Astrocyte (in vitro differentiated cells and primary cell): ENCODE data around the gene CR2. TPM values are rescaled to one million over a fixed set of nuclear protein-coding genes. Genes with fewer than 3 reads are reported as not detected.
A peak's percentile ranks its signal among the peaks of the same experiment; 100 is the strongest.

Experiments
- DNase-seq: peaks from one replicate; pipeline ENCODE4 v3.0.0-alpha.2; 2010; ENCODE audit warnings: low read depth
- FAIRE-seq: peaks from 2 replicates; lab custom pipeline; 2011; peaks lifted over from hg19 to GRCh38; lab: Jason Lieb, UNC
- H2AFZ ChIP-seq: 2 replicates; pipeline ENCODE4 v1.6.0; 2012; ENCODE audit warnings: low read depth, low read length, inconsistent platforms
- H3K27ac ChIP-seq: 2 replicates; pipeline ENCODE4 v1.5.1; 2011; ENCODE audit warnings: low read depth, low read length, inconsistent platforms
- H3K27me3 ChIP-seq: 2 replicates; pipeline ENCODE4 v1.6.0; 2011; ENCODE audit warnings: low read length, inconsistent platforms; ENCODE audit not compliant: insufficient read depth
- H3K36me3 ChIP-seq: 2 replicates; pipeline ENCODE4 v1.5.1; 2011; ENCODE audit warnings: low read length, inconsistent platforms; ENCODE audit not compliant: insufficient read depth
- H3K4me1 ChIP-seq: 2 replicates; pipeline ENCODE4 v1.5.1; 2011; ENCODE audit warnings: low read length, inconsistent platforms; ENCODE audit not compliant: insufficient read depth
- H3K4me2 ChIP-seq: 2 replicates; pipeline ENCODE4 v1.6.0; 2012; ENCODE audit warnings: low read length, inconsistent platforms
- H3K4me3 ChIP-seq: 2 replicates; pipeline ENCODE4 v1.5.1; 2011; ENCODE audit warnings: low read depth, mild to moderate bottlenecking, low read length, inconsistent platforms; ENCODE audit not compliant: insufficient read depth
- H3K79me2 ChIP-seq: 2 replicates; pipeline ENCODE4 v1.6.0; 2012; ENCODE audit warnings: mild to moderate bottlenecking, low read length, inconsistent platforms; ENCODE audit not compliant: insufficient read depth
- H3K9ac ChIP-seq: 2 replicates; pipeline ENCODE4 v1.6.0; 2012; ENCODE audit warnings: mild to moderate bottlenecking, low read length, inconsistent platforms
- H3K9me3 ChIP-seq: 2 replicates; pipeline ENCODE4 v1.5.1; 2012; ENCODE audit warnings: low read depth, mild to moderate bottlenecking, low read length, inconsistent platforms; ENCODE audit not compliant: insufficient read depth
- H4K20me1 ChIP-seq: 2 replicates; pipeline ENCODE4 v1.6.0; 2012; ENCODE audit warnings: low read length, inconsistent platforms; ENCODE audit not compliant: insufficient read depth
- H3K27ac Mint-ChIP-seq: one replicate; pipeline ENCODE4 v1.8.0; 2021; ENCODE audit warnings: mild to moderate bottlenecking, mixed read lengths; ENCODE audit not compliant: unreplicated experiment
- H3K27me3 Mint-ChIP-seq: one replicate; pipeline ENCODE4 v1.8.0; 2021; ENCODE audit warnings: low read depth, mixed read lengths; ENCODE audit not compliant: unreplicated experiment
- H3K36me3 Mint-ChIP-seq: one replicate; pipeline ENCODE4 v1.8.0; 2021; ENCODE audit warnings: low read depth, mixed read lengths; ENCODE audit not compliant: unreplicated experiment
- H3K4me1 Mint-ChIP-seq: one replicate; pipeline ENCODE4 v1.8.0; 2021; ENCODE audit warnings: low read depth, mixed read lengths; ENCODE audit not compliant: unreplicated experiment
- H3K4me3 Mint-ChIP-seq: one replicate; pipeline ENCODE4 v1.8.0; 2021; ENCODE audit warnings: mild to moderate bottlenecking, moderate library complexity, mixed read lengths; ENCODE audit not compliant: unreplicated experiment
- H3K9me3 Mint-ChIP-seq: one replicate; pipeline ENCODE4 v1.8.0; 2021; ENCODE audit warnings: mild to moderate bottlenecking, mixed read lengths; ENCODE audit not compliant: unreplicated experiment
- EZH2 ChIP-seq: IDR thresholded peaks from 2 replicates; pipeline ENCODE4 v1.6.1; 2012; ENCODE audit warnings: mild to moderate bottlenecking, low read length, inconsistent platforms; ENCODE audit not compliant: insufficient read depth
- total RNA-seq: library from RNA; stranded (reverse); gene quantifications from 2 replicates; pipeline ENCODE4 v1.2.1, GENCODE V29; 2021
- TF ChIP-seq, protein P1 (sequence below): IDR thresholded peaks from 2 replicates; pipeline ENCODE4 v1.5.1; 2011; ENCODE audit warnings: low read depth, mild to moderate bottlenecking, inconsistent platforms, low read length, moderate library complexity; ENCODE audit not compliant: insufficient read depth

Gene CR2
- total RNA-seq, 1 donor from 2014 or later, result 0.09 TPM

DNA sequence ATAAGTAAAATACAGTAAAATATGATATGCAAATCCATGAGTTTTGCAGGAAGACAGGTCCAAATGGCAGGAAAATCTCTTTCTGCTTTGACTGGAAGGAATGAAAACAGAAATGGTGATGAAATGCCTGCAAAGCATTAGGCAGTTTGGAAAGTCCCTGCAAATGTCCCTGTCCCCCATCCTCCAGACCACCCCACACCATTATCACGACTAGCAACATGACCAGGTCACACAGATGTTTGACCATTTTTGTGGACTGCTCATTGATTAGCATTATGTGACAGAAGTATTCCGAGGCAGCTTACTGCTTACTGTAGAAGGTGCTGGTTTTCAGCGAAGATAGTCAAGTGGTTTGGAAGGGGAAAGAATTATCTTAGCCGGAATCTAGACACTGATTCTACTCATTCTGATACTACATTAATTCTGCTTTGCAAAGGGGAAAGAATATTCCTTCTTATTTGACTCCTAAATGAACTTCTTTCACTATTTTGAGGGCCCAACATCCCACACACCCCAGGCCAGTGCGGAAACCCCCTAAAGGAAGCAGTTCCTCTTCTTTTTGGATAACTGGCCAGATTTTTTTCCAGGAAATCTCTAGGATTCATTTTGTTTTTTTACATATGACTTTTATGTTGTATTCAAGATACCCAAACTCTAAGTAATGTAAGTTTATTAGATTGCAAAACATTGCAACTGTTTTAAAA, 9.5 kb upstream of the CR2 start:
- no peak for DNase-seq
- Histone ChIP-seq H3K4me2 (no peak overlapping the region), H3K27me3 (no peaks in the 10 kb centered on the region), H3K4me3 (no peak overlapping the region), H3K9ac (no peak overlapping the region), H3K79me2 (no peaks in the 10 kb centered on the region), H3K9me3 (no peaks in the 10 kb centered on the region), H3K4me1 (no peaks in the 10 kb centered on the region), H3K27ac (no peak overlapping the region), H3K36me3 (no peaks in the 10 kb centered on the region), H2AFZ (no peak overlapping the region), H4K20me1 (no peaks in the 10 kb centered on the region)
- Mint-ChIP-seq H3K4me3 (no peak overlapping the region), H3K27ac (no peak overlapping the region), H3K27me3 (peaks cover 9% of the 10 kb centered on the region), H3K4me1 (no peaks in the 10 kb centered on the region), H3K36me3 (no peaks in the 10 kb centered on the region), H3K9me3 (peaks cover 2% of the 10 kb centered on the region)
- TF ChIP-seq, protein P1, sequence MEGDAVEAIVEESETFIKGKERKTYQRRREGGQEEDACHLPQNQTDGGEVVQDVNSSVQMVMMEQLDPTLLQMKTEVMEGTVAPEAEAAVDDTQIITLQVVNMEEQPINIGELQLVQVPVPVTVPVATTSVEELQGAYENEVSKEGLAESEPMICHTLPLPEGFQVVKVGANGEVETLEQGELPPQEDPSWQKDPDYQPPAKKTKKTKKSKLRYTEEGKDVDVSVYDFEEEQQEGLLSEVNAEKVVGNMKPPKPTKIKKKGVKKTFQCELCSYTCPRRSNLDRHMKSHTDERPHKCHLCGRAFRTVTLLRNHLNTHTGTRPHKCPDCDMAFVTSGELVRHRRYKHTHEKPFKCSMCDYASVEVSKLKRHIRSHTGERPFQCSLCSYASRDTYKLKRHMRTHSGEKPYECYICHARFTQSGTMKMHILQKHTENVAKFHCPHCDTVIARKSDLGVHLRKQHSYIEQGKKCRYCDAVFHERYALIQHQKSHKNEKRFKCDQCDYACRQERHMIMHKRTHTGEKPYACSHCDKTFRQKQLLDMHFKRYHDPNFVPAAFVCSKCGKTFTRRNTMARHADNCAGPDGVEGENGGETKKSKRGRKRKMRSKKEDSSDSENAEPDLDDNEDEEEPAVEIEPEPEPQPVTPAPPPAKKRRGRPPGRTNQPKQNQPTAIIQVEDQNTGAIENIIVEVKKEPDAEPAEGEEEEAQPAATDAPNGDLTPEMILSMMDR, result no peak
- no peak for TF ChIP-seq EZH2
- FAIRE-seq, result no peak

DNA sequence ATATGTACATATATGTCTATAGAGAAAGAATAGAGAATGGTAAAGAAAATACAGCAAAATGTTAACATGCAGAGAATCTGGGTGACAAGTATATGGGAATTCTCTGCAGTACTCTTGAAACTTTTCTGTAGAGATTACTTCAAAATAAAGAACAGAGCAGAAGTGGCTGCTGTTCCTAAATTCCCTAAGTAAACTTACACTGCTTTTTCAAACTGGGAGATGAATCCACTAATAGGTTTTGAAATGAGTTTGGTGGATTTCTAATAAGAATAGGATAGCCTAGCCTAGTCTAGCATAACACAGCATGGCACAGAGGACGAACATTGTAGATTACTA, 450 bp upstream of the CR2 start:
- FAIRE-seq (no peak), DNase-seq (no peak)
- no peaks in the 10 kb centered on the region for H3K36me3 ChIP-seq
- Mint-ChIP-seq H3K4me1 (no peaks in the 10 kb centered on the region), H3K4me3 (peak overlapping the region; percentile 36), H3K27me3 (peaks cover 46% of the 10 kb centered on the region), H3K9me3 (no peaks in the 10 kb centered on the region), H3K36me3 (no peaks in the 10 kb centered on the region), H3K27ac (no peak overlapping the region)
- no peak overlapping the region for H3K9ac ChIP-seq
- H3K27ac ChIP-seq, result no peak overlapping the region
- no peaks in the 10 kb centered on the region for H3K9me3 ChIP-seq
- peaks cover 56% of the 10 kb centered on the region for H3K27me3 ChIP-seq
- H3K4me1 ChIP-seq, result peaks cover 4% of the 10 kb centered on the region
- H3K79me2 ChIP-seq, result no peaks in the 10 kb centered on the region
- peak overlapping the region; percentile 75 for H3K4me2 ChIP-seq
- TF ChIP-seq, protein P1, result no peak
- no peak for TF ChIP-seq EZH2
- no peak overlapping the region for H3K4me3 ChIP-seq
- no peaks in the 10 kb centered on the region for H4K20me1 ChIP-seq
- no peak overlapping the region for H2AFZ ChIP-seq

DNA sequence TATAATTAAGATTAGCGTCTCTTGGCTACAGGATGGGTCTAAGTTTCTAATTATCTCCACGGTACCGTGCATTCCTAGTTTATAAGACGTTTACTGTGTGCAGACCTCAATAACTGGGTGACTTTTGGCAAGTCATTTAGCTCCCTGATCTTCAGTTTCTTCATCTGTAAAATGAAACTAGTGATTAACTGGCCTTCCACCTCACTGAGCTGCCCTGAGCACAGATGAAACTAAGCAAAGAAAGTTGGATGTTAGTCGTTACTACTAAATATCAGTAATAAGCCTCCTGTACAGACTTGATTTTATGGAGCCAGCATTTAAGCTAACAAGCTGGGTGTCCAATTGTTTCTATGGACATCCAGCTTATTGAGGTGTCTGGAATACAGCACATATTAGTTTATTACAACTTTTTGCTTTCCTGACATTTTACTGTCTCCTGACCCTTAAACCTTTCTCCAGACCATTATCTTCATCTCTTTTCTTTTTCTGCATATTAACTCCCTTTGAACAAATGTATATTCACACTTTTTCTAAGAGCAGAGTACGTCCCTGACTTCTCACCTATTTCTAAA, 1.1 kb downstream of the CR2 start:
- H3K4me3 ChIP-seq, result no peak overlapping the region
- peaks cover 4% of the 10 kb centered on the region for H3K4me1 ChIP-seq
- no peak overlapping the region for H3K9ac ChIP-seq
- TF ChIP-seq, protein P1, result no peak
- TF ChIP-seq EZH2, result no peak
- no peak for DNase-seq
- H3K36me3 ChIP-seq, result no peaks in the 10 kb centered on the region
- Mint-ChIP-seq H3K36me3 (no peaks in the 10 kb centered on the region), H3K4me1 (no peaks in the 10 kb centered on the region), H3K27me3 (peaks cover 37% of the 10 kb centered on the region), H3K4me3 (peak overlapping the region; percentile 3), H3K9me3 (no peaks in the 10 kb centered on the region), H3K27ac (no peak overlapping the region)
- no peaks in the 10 kb centered on the region for H3K9me3 ChIP-seq
- no peaks in the 10 kb centered on the region for H3K79me2 ChIP-seq
- H2AFZ ChIP-seq, result no peak overlapping the region
- FAIRE-seq, result no peak
- H3K27ac ChIP-seq, result no peak overlapping the region
- peaks cover 53% of the 10 kb centered on the region for H3K27me3 ChIP-seq
- no peak overlapping the region for H3K4me2 ChIP-seq
- no peaks in the 10 kb centered on the region for H4K20me1 ChIP-seq
